BLaER1 treated with 17β-estradiol and CSF1 and Interleukin-3, amounts not matched to agents 10 nM and 100 nM (cell line): ENCODE data around the gene ADAM30.

Experiments used
- H3K27ac ChIP-seq, 11 experiments: shearing (Covaris generic); formaldehyde crosslinking; 2 replicates each; pipeline ENCODE4 v1.8.1; 2022
- H3K27me3 ChIP-seq, 11 experiments: shearing (Covaris generic); formaldehyde crosslinking; 2 replicates each; pipeline ENCODE4 v1.8.1; 2022
- H3K36me3 ChIP-seq, 11 experiments: shearing (Covaris generic); formaldehyde crosslinking; 2 replicates each; pipeline ENCODE4 v1.8.1; 2022
- H3K4me1 ChIP-seq, 10 experiments: shearing (Covaris generic); formaldehyde crosslinking; 2 replicates each; pipeline ENCODE4 v1.8.1; 2022
- H3K4me2 ChIP-seq, 11 experiments: shearing (Covaris generic); formaldehyde crosslinking; 2 replicates each; pipeline ENCODE4 v1.8.1; 2022
- H3K4me3 ChIP-seq, 10 experiments: shearing (Covaris generic); formaldehyde crosslinking; 2 replicates each; pipeline ENCODE4 v1.8.1; 2022
- H3K9ac ChIP-seq, 11 experiments: shearing (Covaris generic); formaldehyde crosslinking; 2 replicates each; pipeline ENCODE4 v1.8.1; 2022
- H3K9me3 ChIP-seq, 11 experiments: shearing (Covaris generic); formaldehyde crosslinking; replicated peaks in 1 of 11; 2 replicates each; pipeline ENCODE4 v1.8.1; 2022
- H4K20me1 ChIP-seq, 11 experiments: shearing (Covaris generic); formaldehyde crosslinking; 2 replicates each; pipeline ENCODE4 v1.8.1; 2022
- Cebpa-rat ChIP-seq, 11 experiments: shearing (Covaris generic); IDR thresholded peaks; 2 replicates each; pipeline ENCODE4 v1.8.1; 2022

ADAM30 gene

GRCh38 chr1:119912963-119913362 lies 16.6 kb upstream of the ADAM30 start:
- peaks cover 0 to 14% (median 0%) of the 10 kb centered on the region in 11 experiments; a peak in 2 of 22 replicates for H3K9me3 ChIP-seq
- 0 out of 20 replicates have a peak, but pooled peaks cover 0 to 3% (median 0%) of the 10 kb centered on the region in 10 experiments for H3K4me1 ChIP-seq
- H3K27ac ChIP-seq = no peak overlapping the region
- H3K4me3 ChIP-seq = no peak overlapping the region
- H3K4me2 ChIP-seq = no peak overlapping the region
- H3K27me3 ChIP-seq = no peaks in the 10 kb centered on the region
- peaks cover 53 to 75% (median 61%) of the 10 kb centered on the region in 11 experiments for H3K36me3 ChIP-seq
- TF ChIP-seq Cebpa-rat (IDR thresholded peaks at IDR 0.05) = no peak
- H3K9ac ChIP-seq = no peak overlapping the region
- H4K20me1 ChIP-seq = peaks cover 0 to 44% (median 0%) of the 10 kb centered on the region in 11 experiments; a peak in 2 of 22 replicates

- H3K36me3 ChIP-seq = peaks cover 41 to 63% (median 49%) of the 10 kb centered on the region in 11 experiments
- no peak overlapping the region for H3K4me3 ChIP-seq
- H3K9ac ChIP-seq = no peak overlapping the region
- H3K27ac ChIP-seq = no peak overlapping the region
- H3K4me2 ChIP-seq = no peak overlapping the region
- no peak for TF ChIP-seq Cebpa-rat (IDR thresholded peaks at IDR 0.05)
- no peaks in the 10 kb centered on the region for H3K4me1 ChIP-seq
- H3K27me3 ChIP-seq = no peaks in the 10 kb centered on the region
- peaks cover 0 to 14% (median 0%) of the 10 kb centered on the region in 11 experiments; a peak in 4 of 22 replicates for H3K9me3 ChIP-seq
- peaks cover 0 to 44% (median 0%) of the 10 kb centered on the region in 11 experiments; a peak in 2 of 22 replicates for H4K20me1 ChIP-seq
These were observed 15.5 kb upstream of the ADAM30 start for GRCh38 chr1:119911775-119912174.

DNA sequence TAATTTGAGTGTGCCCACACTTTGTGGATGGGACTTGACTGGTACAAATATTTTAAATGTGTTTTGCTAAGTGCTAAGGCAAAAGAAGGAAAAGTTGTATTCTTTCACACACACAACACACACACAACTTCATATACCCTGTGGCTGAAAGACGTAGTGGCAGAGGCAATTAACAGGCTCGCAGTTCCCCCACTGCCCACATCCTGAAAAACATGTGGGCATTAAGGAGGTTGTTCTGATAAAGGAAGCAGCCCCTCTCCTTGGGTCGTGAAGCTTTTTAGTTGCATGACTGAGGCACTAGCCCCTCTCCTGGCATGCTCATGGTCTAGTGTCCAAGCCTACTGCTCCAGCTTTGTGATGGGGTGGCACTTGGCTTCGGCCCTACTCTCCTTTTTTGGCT lies 14.3 kb upstream of the ADAM30 start:
- Histone ChIP-seq H3K4me2 (no peak overlapping the region), H3K27me3 (no peaks in the 10 kb centered on the region), H3K9me3 (peaks cover 0 to 15% (median 9%) of the 10 kb centered on the region in 11 experiments; a peak in 14 of 22 replicates), H3K27ac (no peak overlapping the region), H3K36me3 (peaks cover 29 to 51% (median 37%) of the 10 kb centered on the region in 11 experiments), H3K4me1 (no peaks in the 10 kb centered on the region), H3K9ac (no peak overlapping the region), H3K4me3 (no peak overlapping the region), H4K20me1 (peaks cover 0 to 44% (median 0%) of the 10 kb centered on the region in 11 experiments; a peak in 2 of 22 replicates)
- no peak for TF ChIP-seq Cebpa-rat (IDR thresholded peaks at IDR 0.05)

DNA sequence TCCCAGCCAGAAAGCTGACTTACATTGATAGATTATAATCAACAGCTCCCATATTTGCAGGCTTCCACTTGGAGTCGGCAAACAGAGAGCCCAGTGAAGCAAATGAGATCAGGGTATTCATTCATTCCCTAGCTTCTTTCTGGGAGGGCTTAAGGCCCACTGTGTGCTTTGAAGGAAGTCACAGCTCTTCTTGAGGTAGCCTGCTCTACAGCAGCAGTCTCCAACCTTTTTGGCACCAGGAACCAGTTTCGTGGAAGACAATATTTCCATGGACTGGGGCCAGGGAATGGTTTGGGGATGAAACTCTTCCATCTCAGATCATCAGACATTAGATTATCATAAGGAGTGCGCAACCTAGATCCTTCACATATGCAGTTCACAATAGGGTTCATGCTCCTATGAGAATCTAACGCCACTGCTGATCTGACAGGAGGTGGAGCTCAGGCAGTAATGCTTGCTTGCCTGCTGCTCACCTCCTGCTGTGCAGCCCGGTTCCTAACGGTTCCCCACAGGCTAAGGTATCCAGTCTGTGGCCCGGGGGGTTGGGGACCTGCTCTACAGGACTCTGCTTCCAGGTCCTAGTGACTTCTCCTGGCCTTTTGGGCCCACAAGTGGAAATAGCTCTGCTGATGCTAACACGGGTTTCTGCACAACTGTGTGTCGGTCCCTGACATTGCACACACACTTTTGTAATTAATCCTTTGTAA lies 13.7 kb upstream of the ADAM30 start:
- H3K36me3 ChIP-seq = peaks cover 24 to 45% (median 31%) of the 10 kb centered on the region in 11 experiments
- no peak overlapping the region for H3K9ac ChIP-seq
- no peak for TF ChIP-seq Cebpa-rat (IDR thresholded peaks at IDR 0.05)
- no peaks in the 10 kb centered on the region for H3K4me1 ChIP-seq
- no peak overlapping the region for H3K4me2 ChIP-seq
- H4K20me1 ChIP-seq = peaks cover 0 to 39% (median 0%) of the 10 kb centered on the region in 11 experiments; a peak in 2 of 22 replicates
- peaks cover 3 to 16% (median 12%) of the 10 kb centered on the region in 11 experiments; a peak in 17 of 22 replicates for H3K9me3 ChIP-seq
- no peaks in the 10 kb centered on the region for H3K27me3 ChIP-seq
- no peak overlapping the region for H3K27ac ChIP-seq
- no peak overlapping the region for H3K4me3 ChIP-seq

DNA sequence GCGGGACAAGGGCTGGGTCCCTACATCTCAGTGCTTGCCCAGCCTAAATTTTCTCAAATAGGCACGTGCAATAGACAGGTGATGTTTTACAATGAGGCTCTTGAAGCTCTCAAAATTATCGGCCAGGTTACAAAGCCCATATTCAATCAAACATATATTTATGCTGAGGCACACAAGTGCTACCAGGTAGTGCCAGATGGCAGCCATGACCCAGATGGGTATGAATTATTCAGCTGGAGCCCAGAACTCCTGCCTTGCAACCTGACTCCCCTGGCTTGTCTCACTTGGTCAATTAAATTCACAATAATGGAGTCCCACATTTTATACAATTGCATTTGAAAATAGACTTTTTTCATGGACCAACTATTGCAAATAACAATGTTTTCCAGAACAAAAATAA lies 12.3 kb upstream of the ADAM30 start:
- peaks cover 0 to 26% (median 0%) of the 10 kb centered on the region in 11 experiments; a peak in 2 of 22 replicates for H4K20me1 ChIP-seq

GRCh38 chr1:119906927-119907652 lies 10.8 kb upstream of the ADAM30 start:
- Histone ChIP-seq H3K9me3 (peaks cover 8 to 21% (median 15%) of the 10 kb centered on the region in 11 experiments; a peak in 17 of 22 replicates), H3K27me3 (no peaks in the 10 kb centered on the region), H3K9ac (no peak overlapping the region), H3K4me3 (no peak overlapping the region), H3K27ac (no peak overlapping the region), H3K4me1 (no peaks in the 10 kb centered on the region), H3K4me2 (no peak overlapping the region), H4K20me1 (peaks cover 0 to 12% (median 0%) of the 10 kb centered on the region in 11 experiments; a peak in 2 of 22 replicates), H3K36me3 (peaks cover 0 to 16% (median 6%) of the 10 kb centered on the region in 11 experiments; a peak in 11 of 22 replicates)
- TF ChIP-seq Cebpa-rat (IDR thresholded peaks at IDR 0.05) = no peak

More for the DNA sequence above, 12.3 kb upstream of the ADAM30 start:
- Histone ChIP-seq H3K4me2 (no peak overlapping the region), H3K4me3 (no peak overlapping the region), H3K9me3 (peaks cover 8 to 21% (median 15%) of the 10 kb centered on the region in 11 experiments; a peak in 17 of 22 replicates), H3K27me3 (no peaks in the 10 kb centered on the region), H3K27ac (no peak overlapping the region), H3K4me1 (no peaks in the 10 kb centered on the region), H3K36me3 (peaks cover 10 to 32% (median 18%) of the 10 kb centered on the region in 11 experiments), H3K9ac (no peak overlapping the region)
- TF ChIP-seq Cebpa-rat (IDR thresholded peaks at IDR 0.05) = no peak

GRCh38 chr1:119903443-119903835 lies 7.1 kb upstream of the ADAM30 start:
- H3K4me2 ChIP-seq = no peak overlapping the region
- peaks cover 8 to 21% (median 15%) of the 10 kb centered on the region in 11 experiments; a peak in 17 of 22 replicates for H3K9me3 ChIP-seq
- no peaks in the 10 kb centered on the region for H3K27me3 ChIP-seq
- H4K20me1 ChIP-seq = no peaks in the 10 kb centered on the region
- no peaks in the 10 kb centered on the region for H3K36me3 ChIP-seq
- no peak overlapping the region for H3K27ac ChIP-seq
- no peak for TF ChIP-seq Cebpa-rat (IDR thresholded peaks at IDR 0.05)
- no peaks in the 10 kb centered on the region for H3K4me1 ChIP-seq
- H3K9ac ChIP-seq = no peak overlapping the region
- H3K4me3 ChIP-seq = no peak overlapping the region

DNA sequence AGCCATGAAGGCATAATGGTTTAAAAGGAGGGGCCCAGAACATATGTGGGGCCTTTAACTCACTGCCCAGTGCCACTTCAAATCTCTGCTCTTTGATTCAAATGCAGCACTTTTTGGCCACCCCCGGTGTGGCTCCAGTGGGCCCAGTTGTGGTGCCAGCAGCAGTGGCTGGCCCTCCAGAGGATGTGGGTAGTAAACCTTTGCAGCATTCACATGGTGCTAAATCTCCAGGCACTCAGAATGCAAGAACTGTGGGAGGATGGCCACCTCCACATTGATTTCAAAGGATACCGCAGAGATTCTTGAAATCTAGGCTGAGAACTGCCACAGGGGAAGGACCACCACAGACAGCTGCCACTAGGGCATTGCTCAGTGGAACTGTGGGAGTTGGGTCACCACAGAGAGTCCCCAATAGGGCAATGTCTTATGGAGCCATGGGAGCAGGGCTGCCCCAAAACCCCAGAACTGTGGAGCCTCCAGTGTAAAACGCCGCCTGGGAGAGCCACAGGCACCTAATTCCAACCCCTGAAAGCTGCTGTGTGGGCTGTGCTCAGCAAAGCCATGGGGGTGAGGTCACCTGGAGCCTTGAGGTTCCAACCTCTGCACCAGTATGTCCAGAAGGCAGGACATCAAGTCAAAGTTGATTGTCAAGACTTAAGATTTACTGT lies 6.6 kb upstream of the ADAM30 start:
- H4K20me1 ChIP-seq = no peaks in the 10 kb centered on the region
- H3K9ac ChIP-seq = no peak overlapping the region
- no peaks in the 10 kb centered on the region for H3K4me1 ChIP-seq
- no peak for TF ChIP-seq Cebpa-rat (IDR thresholded peaks at IDR 0.05)
- H3K36me3 ChIP-seq = no peaks in the 10 kb centered on the region
- H3K27ac ChIP-seq = no peak overlapping the region
- no peaks in the 10 kb centered on the region for H3K27me3 ChIP-seq
- H3K4me3 ChIP-seq = no peak overlapping the region
- H3K9me3 ChIP-seq = peaks cover 8 to 21% (median 15%) of the 10 kb centered on the region in 11 experiments; a peak in 17 of 22 replicates
- H3K4me2 ChIP-seq = no peak overlapping the region
